HL-60 (cell line): ENCODE data around the gene SCP2D1.

Experiments used
- DNase-seq, 2 experiments: peaks; one replicate each; pipeline ENCODE4 v3.0.0-alpha.2; 2010 to 2020; ENCODE audit warnings: low read depth in 1 of 2, low spot score in 1 of 2
- H3K27ac ChIP-seq: fragments of 250-450 bp; sonication (Bioruptor Pico); replicated peaks from 2 replicates; pipeline ENCODE4 v1.5.1; 2020; ENCODE audit warnings: mild to moderate bottlenecking, moderate library complexity
- H3K27me3 ChIP-seq: fragments of 250-450 bp; sonication (Bioruptor Pico); 2 replicates; pipeline ENCODE4 v1.5.1; 2021; ENCODE audit warnings: mild to moderate bottlenecking, moderate library complexity; ENCODE audit not compliant: insufficient read depth, poor library complexity, severe bottlenecking
- H3K4me3 ChIP-seq: replicated peaks from 2 replicates; pipeline ENCODE4 v1.5.1; 2011; ENCODE audit warnings: mild to moderate bottlenecking, control low read depth, low read length; ENCODE audit not compliant: insufficient read depth
- CTCF ChIP-seq: IDR thresholded peaks from one replicate; pipeline ENCODE4 v1.5.1; 2011; ENCODE audit warnings: low read length, control low read depth, inconsistent platforms; ENCODE audit not compliant: insufficient read depth
- GABPA ChIP-seq: IDR thresholded peaks from 2 replicates; pipeline ENCODE4 v1.6.1; 2012; ENCODE audit warnings: low read depth
- POLR2AphosphoS5 ChIP-seq: IDR thresholded peaks from 2 replicates; pipeline ENCODE4 v1.6.1; 2012; ENCODE audit warnings: low read depth
- REST ChIP-seq: IDR thresholded peaks from 2 replicates; pipeline ENCODE4 v1.6.1; 2012; ENCODE audit warnings: low read depth; ENCODE audit not compliant: insufficient replicate concordance
- SPI1 ChIP-seq: IDR thresholded peaks from 2 replicates; pipeline ENCODE4 v1.6.1; 2012; ENCODE audit warnings: low read depth, mild to moderate bottlenecking, borderline replicate concordance

SCP2D1 gene

GRCh38 chr20:18853216-18853615 lies 39.6 kb downstream of the SCP2D1 start:
- Histone ChIP-seq H3K4me3 (no peak overlapping the region), H3K27ac (no peak overlapping the region), H3K27me3 (no peaks in the 10 kb centered on the region)
- no peak for TF ChIP-seq CTCF
- TF ChIP-seq REST = no peak
- TF ChIP-seq GABPA = no peak
- no peak for TF ChIP-seq POLR2AphosphoS5
- DNase-seq = no peak

GRCh38 chr20:18853946-18854646 lies 40.5 kb downstream of the SCP2D1 start:
- no peak for DNase-seq
- H3K27ac ChIP-seq = no peak overlapping the region
- H3K27me3 ChIP-seq = no peaks in the 10 kb centered on the region
- no peak overlapping the region for H3K4me3 ChIP-seq
- TF ChIP-seq CTCF = no peak
- TF ChIP-seq GABPA = no peak
- no peak for TF ChIP-seq SPI1
- TF ChIP-seq REST = no peak
- TF ChIP-seq POLR2AphosphoS5 = no peak

- TF ChIP-seq REST (no peak), GABPA (no peak), SPI1 (no peak)
- Histone ChIP-seq H3K4me3 (no peak overlapping the region), H3K27me3 (no peaks in the 10 kb centered on the region), H3K27ac (no peak overlapping the region)
- no peak for DNase-seq
Measured at GRCh38 chr20:18855882-18856281, 42.3 kb downstream of the SCP2D1 start.
